SK-N-SH (cell line): ENCODE measurements around the gene NIT1. TPM values are rescaled to one million over a fixed set of nuclear protein-coding genes. Genes with fewer than 3 reads are reported as not detected.
A peak's percentile ranks its signal among the peaks of the same experiment; 100 is the strongest.

ENCODE experiments used
- CTCF ChIA-PET: fragments of 300-600, 350-600 bp; formaldehyde crosslinking; extraction: SDS; loops from one replicate; lab custom pipeline; 2021; lab: Yijun Ruan, JAX
- POLR2A ChIA-PET: fragments of 350-600 bp; sonication (Branson Sonifier 250); formaldehyde crosslinking; extraction: SDS; loops from one replicate; lab custom pipeline; 2020; ENCODE audit warnings: antibody characterized with exemption, inconsistent platforms; lab: Yijun Ruan, JAX
- DNase-seq: peaks from one replicate; pipeline ENCODE4 v3.0.0; 2012
- H2AFZ ChIP-seq: fragments of 200-600 bp; sonication (generic); 2 replicates; pipeline ENCODE4 v1.8.1; 2016; ENCODE audit warnings: antibody characterized with exemption, mild to moderate bottlenecking, low read depth
- H3F3A ChIP-seq: fragments of 200-600 bp; sonication (generic); replicated peaks from 2 replicates; pipeline ENCODE3; 2016; ENCODE audit warnings: antibody characterized with exemption, mild to moderate bottlenecking; ENCODE audit not compliant: insufficient read depth
- H3K27ac ChIP-seq, 2 experiments: fragments of 200-500 bp in 1 of 2; fragments of 200-600 bp in 1 of 2; sonication (Bioruptor generic) in 1 of 2; sonication (generic), shearing (Covaris generic) in 1 of 2; 2 replicates each; pipeline versions ENCODE4 v1.5.1 to v1.6.1; 2014 to 2016; ENCODE audit warnings: low read depth in 2 of 2, inconsistent platforms in 1 of 2, low read length in 1 of 2, mild to moderate bottlenecking in 1 of 2, mixed read lengths in 1 of 2
- H3K27me3 ChIP-seq: fragments of 200-600 bp; sonication (generic), shearing (Covaris generic); 2 replicates; pipeline ENCODE4 v1.6.1; 2016; ENCODE audit warnings: mixed run types; ENCODE audit not compliant: insufficient read depth
- H3K36me3 ChIP-seq, 2 experiments: fragments of 200-500 bp in 1 of 2; fragments of 200-600 bp in 1 of 2; sonication (Bioruptor generic) in 1 of 2; sonication (generic) in 1 of 2; replicated peaks in 1 of 2; 2 replicates each; pipeline versions ENCODE3 to v1.5.1; 2014 to 2016; ENCODE audit warnings: low read length in 1 of 2, mild to moderate bottlenecking in 1 of 2; ENCODE audit not compliant: insufficient read depth in 2 of 2, control insufficient read depth in 1 of 2
- H3K4me1 ChIP-seq, 2 experiments: fragments of 200-500 bp in 1 of 2; fragments of 200-600 bp in 1 of 2; sonication (Bioruptor generic) in 1 of 2; sonication (generic), shearing (Covaris generic) in 1 of 2; 2 replicates each; pipeline versions ENCODE4 v1.5.1 to v1.6.1; 2014 to 2016; ENCODE audit warnings: low read depth in 1 of 2, low read length in 1 of 2, mixed run types in 1 of 2; ENCODE audit not compliant: insufficient read depth in 2 of 2, control insufficient read depth in 1 of 2
- H3K4me2 ChIP-seq: fragments of 200-600 bp; sonication (generic), shearing (Covaris generic); 2 replicates; pipeline ENCODE4 v1.6.1; 2017; ENCODE audit warnings: mixed run types
- H3K4me3 ChIP-seq, 2 experiments: fragments of 200-500 bp in 1 of 2; fragments of 200-600 bp in 1 of 2; sonication (Bioruptor generic) in 1 of 2; sonication (generic), shearing (Covaris generic) in 1 of 2; 2 replicates each; pipeline versions ENCODE4 v1.5.1 to v1.8.1; 2014 to 2016; ENCODE audit warnings: low read depth in 2 of 2, inconsistent platforms in 1 of 2, low read length in 1 of 2, mild to moderate bottlenecking in 1 of 2, mixed read lengths in 1 of 2, moderate library complexity in 1 of 2
- H3K79me2 ChIP-seq: fragments of 200-600 bp; sonication (generic); 2 replicates; pipeline ENCODE4 v1.8.1; 2017; ENCODE audit warnings: mild to moderate bottlenecking; ENCODE audit not compliant: insufficient read depth
- H3K9ac ChIP-seq: fragments of 200-600 bp; sonication (generic); 2 replicates; pipeline ENCODE4 v1.6.1; 2017; ENCODE audit warnings: mixed run types
- H3K9me2 ChIP-seq: fragments of 200-600 bp; sonication (generic); 2 replicates; pipeline ENCODE4 v1.6.1; 2017; ENCODE audit warnings: mixed run types
- H3K9me3 ChIP-seq: fragments of 200-600 bp; sonication (generic); 2 replicates; pipeline ENCODE4 v1.6.1; 2017; ENCODE audit warnings: mixed run types, mild to moderate bottlenecking, moderate library complexity
- H4K20me1 ChIP-seq: fragments of 200-600 bp; sonication (generic); 2 replicates; pipeline ENCODE4 v1.6.1; 2017; ENCODE audit warnings: mild to moderate bottlenecking, mixed run types; ENCODE audit not compliant: insufficient read depth
- GATA2 ChIP-seq: sonication (generic); formaldehyde crosslinking; IDR thresholded peaks from 2 replicates; pipeline ENCODE4 v1.5.0; 2020; ENCODE audit warnings: mild to moderate bottlenecking, missing genetic modification reagents
- IRF3 ChIP-seq: fragments of 150-350 bp; IDR thresholded peaks from 2 replicates; pipeline ENCODE4 v1.6.1; 2016; ENCODE audit warnings: mild to moderate bottlenecking, low read depth, low read length
- MAX ChIP-seq: IDR thresholded peaks from 2 replicates; pipeline ENCODE4 v1.4.0; 2012; ENCODE audit warnings: low read depth
- MXI1 ChIP-seq: IDR thresholded peaks from 2 replicates; pipeline ENCODE4 v1.6.1; 2012; ENCODE audit warnings: mild to moderate bottlenecking, low read depth, low read length, improper control_type of control experiment
- RCOR1 ChIP-seq: fragments of 150-350 bp; IDR thresholded peaks from 2 replicates; pipeline ENCODE4 v1.6.1; 2017; ENCODE audit warnings: antibody characterized with exemption, low read length
- REST ChIP-seq: IDR thresholded peaks from 2 replicates; pipeline ENCODE4 v1.6.1; 2012; ENCODE audit warnings: mild to moderate bottlenecking, low read depth, low read length, moderate library complexity
- RFX5 ChIP-seq: IDR thresholded peaks from 2 replicates; pipeline ENCODE4 v1.6.1; 2012; ENCODE audit warnings: mild to moderate bottlenecking, improper control_type of control experiment, low read length
- SIN3A ChIP-seq: IDR thresholded peaks from 2 replicates; pipeline ENCODE4 v1.6.1; 2012; ENCODE audit warnings: low read depth, mild to moderate bottlenecking, low read length, moderate library complexity, borderline replicate concordance
- YY1 ChIP-seq: IDR thresholded peaks from 2 replicates; pipeline ENCODE4 v1.4.0; 2012; ENCODE audit warnings: low read depth, mild to moderate bottlenecking
- WGBS: methylation state at CpG from one replicate; pipeline ENCODE4 v1.1.6; 2017; ENCODE audit warnings: low lambda C conversion rate; 5-methylcytosine and 5-hydroxymethylcytosine counted together
- polyA plus RNA-seq, 3 experiments: library from polyadenylated mRNA; depleted of rRNA; stranded (reverse); fragments of >200 nt; gene quantifications; 2 replicates each; pipeline ENCODE4 v1.2.3, GENCODE V29; 2012

The NIT1 gene
- polyA plus RNA-seq, 1 of the 3 experiments (the other 2 are of a cell fraction): 38.7 TPM

GRCh38 chr1:161132410-161133219 lies 14.7 kb downstream of the NIT1 start, which contains the start of gene DEDD (continued):
- TF ChIP-seq REST: no peak
- peak; percentile 59; the same call in 1 of the 2 replicates for TF ChIP-seq MXI1
- peak; percentile 1; the same call in 1 of the 2 replicates for TF ChIP-seq SIN3A
- TF ChIP-seq RCOR1: no peak
- peak; percentile 99 for TF ChIP-seq YY1
- TF ChIP-seq RFX5: no peak
- no peak for TF ChIP-seq MAX
- no peak for TF ChIP-seq GATA2 (CRISPR knock-in tag)

- H3K27me3 ChIP-seq: no peaks in the 10 kb centered on the region
- TF ChIP-seq IRF3 (no peak), MXI1 (peak; percentile 29; the same call in 1 of the 2 replicates)
- TF ChIP-seq, all 33 proteins: peak for 1
- Histone ChIP-seq H4K20me1 (no peaks in the 10 kb centered on the region), H3K79me2 (peaks cover 57% of the 10 kb centered on the region), H3K9me2 (no peaks in the 10 kb centered on the region), H3K9ac (peak overlapping the region; percentile 89), H3K9me3 (no peaks in the 10 kb centered on the region), H3F3A (peaks cover 14% of the 10 kb centered on the region), H3K4me1 (peaks cover 5 to 13% of the 10 kb centered on the region in 2 experiments; a peak in 3 of 4 replicates), H3K4me2 (peak overlapping the region; percentile 73), H2AFZ (peak overlapping the region; percentile 91), H3K36me3 (peaks cover 16 to 24% of the 10 kb centered on the region in 2 experiments), H3K4me3 (peak overlapping the region; percentile 54 to 74), H3K27ac (peak overlapping the region; percentile 91 to 96)
- WGBS: 2% methylated on average over 11 of the region's 11 CpGs
- POLR2A ChIA-PET: interaction anchor here (0.9 to 1.8 kb wide), 6 partner anchors 11 to 87 kb away, joined by 3 to 12 read pairs (median 7); partner anchors contain the start of genes PPOX, UFC1 and USF1
- CTCF ChIA-PET: interaction anchor here (0.8 to 5.0 kb wide), 8 partner anchors 9 to 143 kb away, joined by 3 to 21 read pairs (median 4); no protein-coding TSS in a partner anchor
- peak; percentile 26 for DNase-seq
Observed at GRCh38 chr1:161133220-161133740, 15.4 kb downstream of the NIT1 start.
